Right lobe of liver (tissue), 4 donors: ENCODE results near the gene RRP15.

Experiments used
- POLR2A ChIP-seq: fragments of 450-650 bp; IDR thresholded peaks from one replicate; pipeline ENCODE4 v1.6.1; 2017; ENCODE audit warnings: antibody characterized with exemption, mild to moderate bottlenecking
- TF ChIP-seq, protein P1 (sequence below), 4 donors: fragments of 200-600 bp in 3 of 4; fragments of 450-650 bp in 1 of 4; IDR thresholded peaks; one replicate each; pipeline versions ENCODE4 v1.5.1 to v1.8.0; 2016 to 2022; ENCODE audit warnings: antibody characterized with exemption in 4 of 4, mild to moderate bottlenecking in 2 of 4
- donor health status: DM: no; HTN: no; CAD: no.
- donor health status: DM: no; HTN: no; CAD: no.
- donor health status: DM: no; HTN: yes; CAD: no.

DNA sequence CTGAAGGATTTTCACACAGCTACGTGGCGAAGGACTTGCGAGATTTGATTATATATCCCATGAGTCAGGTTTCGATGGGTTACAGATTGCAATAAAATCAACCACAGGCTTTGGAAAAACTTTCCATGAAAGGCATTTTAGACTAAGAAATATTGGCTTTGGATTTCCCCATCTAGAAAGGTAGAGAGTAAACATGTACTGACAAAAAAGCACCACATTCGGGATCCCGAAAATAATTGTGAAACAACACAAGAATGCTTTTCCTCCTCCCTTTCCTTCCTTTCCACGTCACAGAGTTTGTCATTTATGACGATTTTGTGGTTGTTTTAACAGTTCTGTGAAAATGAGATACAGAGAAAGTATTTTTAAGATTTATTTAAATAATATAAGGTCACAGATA is 98.6 kb downstream of the RRP15 start:
- TF ChIP-seq, protein P1, sequence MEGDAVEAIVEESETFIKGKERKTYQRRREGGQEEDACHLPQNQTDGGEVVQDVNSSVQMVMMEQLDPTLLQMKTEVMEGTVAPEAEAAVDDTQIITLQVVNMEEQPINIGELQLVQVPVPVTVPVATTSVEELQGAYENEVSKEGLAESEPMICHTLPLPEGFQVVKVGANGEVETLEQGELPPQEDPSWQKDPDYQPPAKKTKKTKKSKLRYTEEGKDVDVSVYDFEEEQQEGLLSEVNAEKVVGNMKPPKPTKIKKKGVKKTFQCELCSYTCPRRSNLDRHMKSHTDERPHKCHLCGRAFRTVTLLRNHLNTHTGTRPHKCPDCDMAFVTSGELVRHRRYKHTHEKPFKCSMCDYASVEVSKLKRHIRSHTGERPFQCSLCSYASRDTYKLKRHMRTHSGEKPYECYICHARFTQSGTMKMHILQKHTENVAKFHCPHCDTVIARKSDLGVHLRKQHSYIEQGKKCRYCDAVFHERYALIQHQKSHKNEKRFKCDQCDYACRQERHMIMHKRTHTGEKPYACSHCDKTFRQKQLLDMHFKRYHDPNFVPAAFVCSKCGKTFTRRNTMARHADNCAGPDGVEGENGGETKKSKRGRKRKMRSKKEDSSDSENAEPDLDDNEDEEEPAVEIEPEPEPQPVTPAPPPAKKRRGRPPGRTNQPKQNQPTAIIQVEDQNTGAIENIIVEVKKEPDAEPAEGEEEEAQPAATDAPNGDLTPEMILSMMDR (IDR thresholded peaks at IDR 0.05), result no peak
- no peak for TF ChIP-seq POLR2A
